Chondrocyte (in vitro differentiated cells): ENCODE data around the gene MAML2. TPM values are rescaled to one million over a fixed set of nuclear protein-coding genes. Genes with fewer than 3 reads are reported as not detected.

Source experiments
- DNase-seq: peaks from one replicate; pipeline ENCODE4 v3.0.0; 2021; ENCODE audit warnings: mixed read lengths, low spot score
- H3K27ac Mint-ChIP-seq: one replicate; pipeline ENCODE4 v1.8.0; 2021; ENCODE audit warnings: mild to moderate bottlenecking, moderate library complexity, mixed read lengths; ENCODE audit not compliant: unreplicated experiment
- H3K27me3 Mint-ChIP-seq: 2 replicates; pipeline ENCODE4 v1.8.0; 2021; ENCODE audit warnings: low read depth, mixed read lengths
- H3K36me3 Mint-ChIP-seq: 2 replicates; pipeline ENCODE4 v1.8.0; 2021; ENCODE audit warnings: low read depth, mixed read lengths
- H3K4me1 Mint-ChIP-seq: 2 replicates; pipeline ENCODE4 v1.8.0; 2021; ENCODE audit warnings: low read depth, mild to moderate bottlenecking, mixed read lengths
- H3K4me3 Mint-ChIP-seq: one replicate; pipeline ENCODE4 v1.8.0; 2021; ENCODE audit warnings: mild to moderate bottlenecking, moderate library complexity, mixed read lengths; ENCODE audit not compliant: unreplicated experiment
- H3K9me3 Mint-ChIP-seq: 2 replicates; pipeline ENCODE4 v1.8.0; 2021; ENCODE audit warnings: low read depth, mixed read lengths
- CTCF ChIP-seq: fragments of 200-600 bp; sonication (generic); IDR thresholded peaks from 2 replicates; pipeline ENCODE4 v1.5.0; 2021; ENCODE audit warnings: antibody characterized with exemption, mild to moderate bottlenecking, moderate library complexity
- total RNA-seq: library from RNA; stranded (reverse); gene quantifications from 3 replicates; pipeline ENCODE4 v1.2.1, GENCODE V29; 2021

The MAML2 gene
- total RNA-seq, 1 donor from 2014 or later, result 19.0 TPM

GRCh38 chr11:96004862-96005261 lies 338.1 kb downstream of the MAML2 start:
- H3K27ac Mint-ChIP-seq, result no peak overlapping the region
- DNase-seq, result no peak
- H3K36me3 Mint-ChIP-seq, result peaks cover 1% of the 10 kb centered on the region
- no peak for TF ChIP-seq CTCF
- no peaks in the 10 kb centered on the region for H3K27me3 Mint-ChIP-seq
- H3K4me3 Mint-ChIP-seq, result no peak overlapping the region
- peaks cover 2% of the 10 kb centered on the region for H3K9me3 Mint-ChIP-seq
- H3K4me1 Mint-ChIP-seq, result peaks cover 39% of the 10 kb centered on the region

GRCh38 chr11:96002754-96003290 lies 340.2 kb downstream of the MAML2 start:
- DNase-seq, result no peak
- Mint-ChIP-seq H3K4me1 (peaks cover 33% of the 10 kb centered on the region), H3K27ac (no peak overlapping the region), H3K4me3 (no peak overlapping the region), H3K27me3 (no peaks in the 10 kb centered on the region), H3K36me3 (peaks cover 1% of the 10 kb centered on the region), H3K9me3 (peaks cover 2% of the 10 kb centered on the region)
- no peak for TF ChIP-seq CTCF

- TF ChIP-seq CTCF, result no peak
- Mint-ChIP-seq H3K4me1 (peaks cover 33% of the 10 kb centered on the region), H3K9me3 (peaks cover 2% of the 10 kb centered on the region), H3K36me3 (peaks cover 1% of the 10 kb centered on the region), H3K27ac (no peak overlapping the region), H3K4me3 (no peak overlapping the region), H3K27me3 (no peaks in the 10 kb centered on the region)
- no peak for DNase-seq
Observed at GRCh38 chr11:96002339-96002738, 340.7 kb downstream of the MAML2 start.

- H3K27me3 Mint-ChIP-seq, result no peaks in the 10 kb centered on the region
- H3K4me3 Mint-ChIP-seq, result no peak overlapping the region
- H3K9me3 Mint-ChIP-seq, result peaks cover 2% of the 10 kb centered on the region
- TF ChIP-seq CTCF, result no peak
- peaks cover 1% of the 10 kb centered on the region for H3K36me3 Mint-ChIP-seq
- no peak for DNase-seq
- peaks cover 38% of the 10 kb centered on the region for H3K4me1 Mint-ChIP-seq
- H3K27ac Mint-ChIP-seq, result peak overlapping the region; percentile 69
Observed at GRCh38 chr11:96001037-96001436, 342.0 kb downstream of the MAML2 start.

GRCh38 chr11:95999711-96000406 lies 343.1 kb downstream of the MAML2 start:
- no peaks in the 10 kb centered on the region for H3K27me3 Mint-ChIP-seq
- no peak for TF ChIP-seq CTCF
- peaks cover 1% of the 10 kb centered on the region for H3K36me3 Mint-ChIP-seq
- no peak overlapping the region for H3K27ac Mint-ChIP-seq
- peaks cover 34% of the 10 kb centered on the region for H3K4me1 Mint-ChIP-seq
- H3K4me3 Mint-ChIP-seq, result no peak overlapping the region
- no peak for DNase-seq
- peaks cover 2% of the 10 kb centered on the region for H3K9me3 Mint-ChIP-seq
